ENCODE measurements around the gene TANC1. TPM values are rescaled to one million over a fixed set of nuclear protein-coding genes. Genes with fewer than 3 reads are reported as not detected.

The TANC1 gene
- polyA plus RNA-seq, 5 donors = 39.5 to 59.6 (median 55.1) TPM

DNA sequence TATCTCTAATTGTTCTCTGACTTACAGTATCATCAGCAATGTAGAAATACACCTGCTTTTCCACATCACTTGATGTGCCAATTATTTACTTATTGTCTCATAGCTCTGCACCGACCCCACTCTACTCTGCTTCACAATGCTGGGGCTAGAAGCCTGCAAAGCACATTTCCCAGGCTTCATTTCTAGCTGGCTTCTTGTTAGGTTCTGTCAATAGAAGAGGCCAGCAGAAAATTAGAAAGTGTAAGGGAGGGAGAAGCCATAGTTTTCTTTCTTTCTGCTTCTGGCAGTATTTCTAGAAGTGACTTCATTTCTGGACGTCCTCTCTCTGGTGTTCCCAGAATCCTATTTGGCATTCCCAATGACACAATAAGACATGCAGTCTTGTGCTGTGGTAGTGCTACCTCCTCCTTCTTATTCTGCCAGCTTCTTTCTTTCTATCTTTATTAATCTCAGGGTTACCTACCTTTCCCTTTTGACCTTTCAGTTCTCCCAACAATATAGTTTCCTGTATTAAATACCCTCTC, 12.5 kb upstream of the TANC1 start:
- DNase-seq = no peak

DNA sequence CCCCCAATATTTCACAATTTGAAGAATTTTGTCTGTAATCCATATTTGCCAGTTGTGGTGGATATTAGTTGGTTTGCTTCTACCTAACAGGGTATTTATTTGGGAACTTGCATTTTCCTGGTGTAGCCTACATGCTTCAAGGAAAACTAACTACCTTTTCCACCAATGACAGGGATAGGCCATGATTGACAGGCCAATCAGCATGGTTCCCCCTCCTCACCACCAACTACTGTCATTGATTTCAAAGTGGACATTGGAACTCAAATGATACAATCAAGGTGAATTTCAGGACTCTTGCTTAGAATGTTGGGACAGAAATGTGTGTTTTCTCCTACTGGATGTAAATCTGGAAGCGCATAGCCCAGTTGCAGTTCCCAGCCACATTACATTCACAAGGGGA, 10.1 kb upstream of the TANC1 start:
- DNase-seq = no peak

DNA sequence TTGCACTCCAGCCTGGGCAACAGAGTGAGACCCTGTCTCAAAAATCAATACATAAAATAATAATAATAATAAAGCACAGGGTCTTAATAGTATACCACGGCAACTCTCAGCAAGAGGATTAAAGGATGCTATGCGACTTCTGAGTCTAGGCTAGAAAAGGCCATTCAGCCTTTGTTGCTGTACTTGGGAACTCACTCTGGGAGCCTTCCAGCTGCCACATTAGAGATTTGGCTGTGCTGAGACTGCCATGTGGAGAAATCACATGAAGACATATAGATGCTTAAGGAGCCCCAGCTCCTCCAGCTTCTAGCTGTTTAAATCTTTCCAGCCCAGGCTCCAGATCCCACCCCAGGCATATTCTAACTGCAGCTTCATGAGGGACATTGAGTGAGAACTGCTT, 8.2 kb upstream of the TANC1 start:
- no peak for DNase-seq

DNA sequence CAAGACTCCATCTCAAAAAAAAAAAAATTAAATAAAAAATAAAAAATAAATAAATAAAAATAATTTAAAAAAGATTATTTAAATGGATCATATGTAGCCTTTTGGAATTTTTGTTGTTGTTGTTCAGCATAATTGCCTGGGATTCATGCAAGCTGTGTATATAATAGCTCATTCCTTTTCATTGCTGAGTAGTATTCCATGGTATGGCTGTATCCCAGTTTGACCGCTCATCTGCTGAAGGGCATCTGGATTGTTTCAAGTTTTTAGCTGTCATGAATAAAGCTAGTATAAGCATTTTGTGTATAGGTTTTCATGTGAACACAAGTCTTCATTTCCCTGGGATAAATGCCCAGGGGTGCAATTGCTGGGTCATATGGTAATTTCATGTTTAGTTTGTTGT, 6.4 kb upstream of the TANC1 start:
- DNase-seq = no peak

DNA sequence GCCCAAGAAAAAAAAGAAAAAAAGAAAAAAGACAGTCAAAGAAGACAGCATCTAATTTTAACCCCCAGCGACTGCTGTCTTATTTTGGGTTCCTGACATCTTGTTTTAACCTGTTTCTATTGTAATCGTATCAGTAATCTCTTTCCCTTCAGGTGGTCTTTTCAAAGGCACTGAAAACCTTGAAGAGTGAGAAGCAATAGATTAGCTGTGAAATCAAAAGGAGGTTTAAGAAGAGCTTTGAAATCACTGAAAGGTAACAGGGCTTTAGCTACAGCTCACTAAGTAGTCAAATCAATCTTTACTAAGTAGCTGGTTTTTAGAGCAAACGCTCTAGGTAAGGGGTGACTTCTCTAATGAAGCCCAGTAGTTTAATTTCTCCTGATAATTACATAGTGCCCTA, 5.4 kb upstream of the TANC1 start:
- no peak for DNase-seq

DNA sequence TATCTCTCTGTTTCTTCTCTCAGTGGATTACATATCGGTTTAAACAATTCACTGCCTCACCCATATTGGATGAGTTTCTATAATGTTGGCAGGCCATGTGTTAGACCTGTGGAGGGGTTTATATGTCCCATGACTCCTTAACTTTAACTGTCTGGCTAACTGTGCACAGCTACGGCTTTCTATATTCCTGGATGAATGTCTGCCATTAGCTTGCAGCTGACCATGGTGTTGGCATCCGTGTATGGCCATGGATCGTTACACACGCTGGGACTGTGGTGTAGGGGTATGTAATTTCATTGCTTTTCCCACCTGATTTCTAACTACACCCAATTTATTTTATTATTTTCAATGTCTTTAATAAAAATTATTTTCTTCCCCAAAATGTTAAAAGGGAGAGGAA, 3.3 kb upstream of the TANC1 start:
- no peak for DNase-seq

DNA sequence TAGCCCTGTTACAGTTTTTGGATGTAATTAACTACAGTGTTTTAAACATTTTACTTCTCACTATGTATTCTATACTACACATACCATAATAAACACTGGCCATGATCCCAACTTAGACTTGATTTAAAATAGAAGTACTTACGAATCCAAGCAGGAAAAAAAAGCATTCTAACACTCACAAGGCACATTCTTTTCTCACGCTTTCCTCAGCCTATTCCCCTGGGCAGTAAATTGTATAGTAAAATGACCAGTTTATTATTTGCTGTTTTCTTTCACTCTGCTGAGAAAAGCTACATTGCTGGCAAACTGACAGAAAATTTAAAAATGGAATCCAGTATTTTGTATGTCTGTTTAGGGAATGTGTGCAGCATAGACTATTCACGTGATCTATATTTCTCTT, 2.8 kb upstream of the TANC1 start:
- DNase-seq = peak in 1 of 2 donors; percentile 44

- DNase-seq = no peak
Observed at GRCh38 chr2:158966312-158966711, 2.1 kb upstream of the TANC1 start.

GRCh38 chr2:158967114-158967730, 1.2 kb upstream of the TANC1 start:
- no peak for DNase-seq

DNA sequence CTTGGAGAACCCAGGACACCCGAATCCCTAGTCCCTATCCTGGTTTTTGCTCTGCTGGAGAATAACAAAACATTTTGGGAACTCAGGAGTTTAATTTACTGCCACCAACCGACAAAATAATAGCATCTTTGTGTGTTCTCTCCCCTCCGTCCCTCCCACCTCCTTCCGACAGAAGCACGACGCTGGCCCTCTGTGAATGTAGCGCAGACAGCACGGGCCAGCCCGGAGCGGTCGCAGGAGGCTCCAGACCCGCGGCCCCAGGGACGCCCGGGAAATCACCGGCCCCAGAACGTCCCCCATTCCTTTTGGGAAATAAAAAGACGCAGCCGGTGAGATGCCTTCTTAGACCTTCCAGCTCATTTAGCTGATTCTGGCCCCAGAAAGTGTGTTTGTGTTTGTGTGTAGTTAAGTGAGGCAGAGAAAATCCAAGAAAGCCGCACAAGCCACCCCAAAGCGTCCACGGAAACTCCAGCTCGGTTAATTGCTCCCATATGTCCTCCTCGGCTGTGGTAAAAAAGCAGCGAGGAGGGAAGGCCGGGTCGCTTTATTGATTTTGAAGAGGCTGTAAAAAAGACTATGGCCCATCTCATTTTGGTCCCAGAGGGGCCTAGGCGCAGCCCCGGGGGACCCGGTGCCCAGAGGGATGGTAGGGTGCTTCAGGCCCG, 577 bp upstream of the TANC1 start:
- peak in 1 of 2 donors; percentile 65 for DNase-seq

DNA sequence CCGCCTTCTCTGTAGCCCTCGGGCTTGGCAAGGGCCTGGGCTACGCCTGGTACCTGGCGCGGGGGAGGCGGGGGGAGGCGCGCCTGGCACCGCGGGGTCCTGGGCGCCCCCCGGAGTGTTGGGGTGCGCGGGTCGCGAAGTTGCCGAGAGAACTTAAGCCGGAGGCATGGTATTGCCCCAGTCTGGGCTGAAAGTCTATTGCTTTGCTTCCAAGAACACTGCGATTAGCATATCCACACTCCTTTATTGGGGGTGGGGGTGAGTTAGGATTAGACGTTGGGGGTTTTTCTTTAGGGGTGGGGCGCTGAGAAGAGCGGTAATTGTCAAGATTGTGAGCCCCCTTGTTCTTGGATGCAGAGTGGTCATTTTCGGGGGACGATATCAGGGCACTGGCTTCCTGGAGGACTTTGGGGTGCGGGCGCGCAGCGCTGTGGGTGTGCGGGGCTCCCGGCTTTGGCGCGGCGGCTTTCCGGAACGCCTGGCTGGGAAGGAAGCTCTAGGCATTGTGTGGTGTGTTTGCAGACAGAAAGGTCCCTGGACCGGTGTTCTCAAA, 798 bp downstream of the TANC1 start:
- DNase-seq = no peak

DNA sequence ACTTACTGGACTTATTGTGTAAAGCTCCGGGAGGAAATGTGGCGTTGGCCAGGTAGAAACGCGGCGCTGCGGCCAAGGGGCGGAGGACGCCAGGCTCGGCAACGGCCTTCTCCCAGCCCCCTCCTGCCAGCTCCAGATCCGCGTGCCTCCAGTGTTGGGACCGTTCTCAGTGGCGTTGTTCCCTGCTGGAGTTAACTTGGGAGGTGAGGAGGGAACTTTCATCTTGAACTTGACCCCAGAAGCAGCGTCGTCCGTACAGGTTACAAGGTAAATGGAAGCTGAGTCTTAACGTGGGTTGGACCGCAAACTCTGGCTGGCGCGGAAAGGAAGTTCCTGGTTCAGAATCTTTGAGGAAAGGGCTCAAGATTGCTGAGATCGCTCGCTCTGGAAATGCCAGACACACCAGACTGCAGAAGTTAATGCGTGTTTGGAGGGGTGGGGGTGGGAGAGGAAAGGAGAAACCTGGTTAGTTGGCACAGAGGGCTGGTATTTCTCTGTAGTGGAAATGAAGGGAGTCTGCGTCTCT, 1.3 kb downstream of the TANC1 start:
- no peak for DNase-seq

DNA sequence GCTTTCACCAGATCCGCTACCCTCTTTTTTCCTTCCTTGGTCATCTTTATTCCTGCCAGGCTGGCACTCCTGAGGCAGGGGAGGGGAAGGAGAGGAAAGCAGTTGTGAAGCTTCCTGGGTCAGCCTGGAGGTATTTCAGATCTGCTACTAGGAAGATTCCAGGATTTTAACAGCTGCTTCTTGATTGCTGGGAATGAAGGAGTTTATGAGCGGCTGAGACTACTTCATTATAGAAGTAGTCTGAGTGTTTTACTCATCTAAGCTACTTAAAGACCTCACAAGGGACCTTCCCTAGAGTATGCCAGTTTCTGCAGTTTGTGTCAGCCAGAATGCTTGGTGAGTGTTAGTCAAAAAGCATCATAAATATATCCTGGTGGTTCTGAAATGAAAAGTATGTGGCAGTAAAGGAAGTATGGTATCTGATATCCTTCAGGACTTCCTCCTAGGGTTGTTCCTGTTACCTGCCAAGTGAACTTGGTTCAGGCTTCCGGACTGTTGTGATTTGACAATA, 1.9 kb downstream of the TANC1 start:
- no peak for DNase-seq

- peak in 1 of 2 donors; percentile 60 for DNase-seq
Observed at GRCh38 chr2:158973116-158973956, 4.9 kb downstream of the TANC1 start.

- no peak for DNase-seq
Observed at GRCh38 chr2:158975271-158975921, 7.0 kb downstream of the TANC1 start.

GRCh38 chr2:158979772-158980171, 11.3 kb downstream of the TANC1 start:
- DNase-seq = no peak

DNA sequence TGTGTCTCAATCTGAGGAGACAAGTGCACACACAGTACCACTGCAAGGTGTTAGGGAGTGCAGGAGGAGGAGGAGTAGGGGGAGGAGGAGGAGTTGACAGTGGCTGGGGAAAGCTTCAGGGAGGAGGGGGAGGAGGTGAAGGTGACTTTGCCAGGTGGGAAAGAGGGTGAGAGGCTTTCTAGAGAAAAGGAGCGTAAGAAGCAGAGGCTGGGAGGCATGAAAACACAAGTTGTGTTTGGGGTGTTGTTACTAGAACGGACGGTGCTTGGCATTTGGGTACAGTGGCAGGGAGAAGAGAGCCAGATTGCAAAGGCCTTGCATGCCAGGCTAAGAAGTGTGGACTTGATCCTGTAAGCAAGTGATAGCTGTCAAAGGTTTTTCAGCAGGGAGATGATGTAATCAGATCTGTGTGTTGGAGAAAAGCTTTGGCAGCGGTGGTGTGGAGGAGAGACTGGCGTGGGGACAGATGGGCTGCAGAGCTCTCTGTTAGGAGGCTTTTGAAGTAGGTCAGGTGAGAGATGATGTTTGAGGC, 16.2 kb downstream of the TANC1 start:
- no peak for DNase-seq

DNA sequence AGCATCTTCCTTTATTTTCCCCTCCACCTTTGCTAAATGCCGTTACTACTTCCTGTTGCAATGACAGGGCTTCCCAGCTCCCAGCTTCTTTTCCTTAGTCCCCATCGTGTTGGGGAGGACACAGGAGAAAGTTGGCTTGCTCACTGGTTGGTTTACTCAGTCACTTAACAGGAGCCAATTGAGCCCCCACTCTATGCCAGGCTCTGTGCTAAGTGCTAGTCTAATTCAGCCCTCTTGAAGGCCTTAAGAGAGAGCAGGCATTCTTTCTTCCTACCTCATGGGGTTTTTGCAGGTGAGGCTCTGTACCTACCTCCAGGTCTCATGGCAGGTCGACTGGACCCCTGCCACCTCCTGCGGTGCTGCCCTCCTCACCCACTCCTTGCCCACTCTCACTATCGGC, 20.1 kb downstream of the TANC1 start:
- DNase-seq = no peak

DNA sequence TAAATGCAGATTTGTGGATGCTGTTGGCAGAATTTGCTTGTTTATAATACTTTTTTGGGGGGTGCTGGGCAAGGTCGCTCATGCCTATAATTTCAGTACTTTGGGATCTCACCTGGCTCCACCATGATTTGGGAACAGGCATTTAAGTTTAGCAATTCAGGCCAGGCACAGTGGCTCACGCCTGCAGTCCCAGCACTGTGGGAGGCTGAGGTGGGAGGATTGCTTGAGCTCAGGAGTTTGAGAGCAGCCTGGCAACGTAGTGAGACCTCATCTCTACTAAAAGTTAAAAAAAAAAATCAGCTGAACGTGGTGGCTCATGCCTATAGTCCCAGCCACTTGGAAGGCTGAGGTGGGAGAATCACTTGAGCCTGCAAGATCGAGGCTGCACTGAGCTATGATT, 20.7 kb downstream of the TANC1 start:
- no peak for DNase-seq

GRCh38 chr2:158990397-158991214, 22.2 kb downstream of the TANC1 start:
- no peak for DNase-seq

Data from right lung (tissue), 5 donors.